Central memory CD4-positive, alpha-beta T cell (primary cell): ENCODE results near the gene ESRRG.
"Not testable (repeated sequence)": the region's sequence is repeated elsewhere in the genome, so short reads cannot be mapped to it uniquely, and the experiment has no call there.

ENCODE experiments used
- DNase-seq: peaks from one replicate; pipeline ENCODE4 v3.0.0; 2022

ESRRG gene

GRCh38 chr1:216560527-216560926 is 162.7 kb downstream of the ESRRG start:
- DNase-seq: no peak

DNA sequence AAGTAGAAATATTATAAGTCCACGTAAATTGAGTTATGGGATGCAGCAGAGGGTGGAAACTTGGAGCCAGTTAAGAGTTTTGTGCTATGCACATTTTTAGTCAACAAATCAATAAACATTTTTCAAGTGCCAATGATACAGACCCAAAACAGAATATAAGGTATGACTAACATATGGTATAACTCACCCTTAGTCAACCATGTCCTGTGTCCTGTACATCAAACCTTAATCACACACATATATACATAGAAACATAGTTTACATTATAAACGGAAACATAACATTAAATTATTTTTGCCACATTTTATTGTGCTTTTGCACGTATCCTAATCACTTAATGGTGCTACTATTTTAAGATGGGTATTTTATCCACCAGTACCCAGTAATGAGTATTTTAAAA is 163.9 kb downstream of the ESRRG start:
- DNase-seq: no peak

- no peak for DNase-seq
These were observed 167.6 kb downstream of the ESRRG start for GRCh38 chr1:216555653-216556052.

DNA sequence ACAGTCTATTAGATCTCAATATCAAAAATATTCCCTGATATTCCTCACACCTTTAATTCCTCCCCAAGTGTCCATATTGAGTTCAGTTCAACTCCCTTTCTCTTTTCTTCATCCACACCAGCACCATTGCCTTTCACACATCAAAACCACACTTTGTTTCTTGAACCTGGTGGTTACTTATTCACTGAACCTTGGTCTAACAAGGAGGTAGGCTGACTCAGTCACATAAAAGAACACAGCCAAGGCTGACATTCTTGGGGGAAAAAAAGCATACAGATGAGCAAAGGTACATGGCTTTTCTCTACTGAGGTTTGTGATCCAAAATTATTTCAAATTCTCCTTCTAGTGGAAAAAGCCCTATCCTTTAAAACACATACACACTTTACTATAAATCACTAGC is 168.3 kb downstream of the ESRRG start:
- no peak for DNase-seq

GRCh38 chr1:216553766-216554165 is 169.5 kb downstream of the ESRRG start:
- no peak for DNase-seq

- DNase-seq: no peak
These were observed 170.2 kb downstream of the ESRRG start for GRCh38 chr1:216553040-216553439.

GRCh38 chr1:216549796-216550195 is 173.4 kb downstream of the ESRRG start:
- no peak for DNase-seq

- no peak for DNase-seq
These were observed 180.5 kb downstream of the ESRRG start for GRCh38 chr1:216542741-216543140.

GRCh38 chr1:216542263-216542662 is 181.0 kb downstream of the ESRRG start:
- no peak for DNase-seq

DNA sequence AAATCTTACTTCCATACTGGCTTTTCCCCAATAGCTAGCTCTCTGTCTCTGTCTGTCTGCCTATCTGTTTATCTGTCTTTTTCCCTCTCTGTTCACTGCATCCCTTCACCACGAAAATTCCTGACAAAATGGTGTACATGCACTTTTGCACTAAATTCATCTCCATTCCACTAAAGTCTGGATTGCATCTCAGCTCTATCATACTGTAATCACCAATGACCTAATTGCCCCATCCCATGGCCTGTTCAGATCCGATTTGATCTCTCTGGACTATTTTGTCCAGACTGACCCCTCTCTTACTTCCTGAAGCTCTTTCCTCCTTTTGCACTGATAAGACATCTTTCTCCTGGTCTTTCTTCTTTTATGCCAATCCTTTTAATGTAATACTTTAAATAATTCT is 187.5 kb downstream of the ESRRG start:
- no peak for DNase-seq

DNA sequence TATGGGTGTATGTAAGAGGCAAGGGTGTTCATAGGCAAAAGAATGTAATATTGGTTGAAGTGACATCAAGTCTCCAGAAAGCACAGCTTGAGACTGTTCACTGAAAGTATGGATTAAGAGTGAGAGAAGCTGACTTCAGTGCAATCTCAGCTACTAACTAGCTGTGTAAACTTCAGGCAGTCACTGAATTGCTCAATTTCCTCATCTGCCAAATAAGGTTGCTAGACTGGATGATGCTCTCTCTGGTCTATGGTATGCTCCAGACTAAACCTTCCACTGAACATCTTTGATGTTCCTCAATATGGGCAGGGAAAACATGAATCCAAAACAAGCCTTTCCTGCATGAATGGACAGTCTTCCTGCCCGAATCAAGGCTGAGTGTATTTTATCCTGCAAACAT is 188.2 kb downstream of the ESRRG start:
- no peak for DNase-seq

- DNase-seq: no peak
These were observed 189.5 kb downstream of the ESRRG start for GRCh38 chr1:216533776-216534175.

DNA sequence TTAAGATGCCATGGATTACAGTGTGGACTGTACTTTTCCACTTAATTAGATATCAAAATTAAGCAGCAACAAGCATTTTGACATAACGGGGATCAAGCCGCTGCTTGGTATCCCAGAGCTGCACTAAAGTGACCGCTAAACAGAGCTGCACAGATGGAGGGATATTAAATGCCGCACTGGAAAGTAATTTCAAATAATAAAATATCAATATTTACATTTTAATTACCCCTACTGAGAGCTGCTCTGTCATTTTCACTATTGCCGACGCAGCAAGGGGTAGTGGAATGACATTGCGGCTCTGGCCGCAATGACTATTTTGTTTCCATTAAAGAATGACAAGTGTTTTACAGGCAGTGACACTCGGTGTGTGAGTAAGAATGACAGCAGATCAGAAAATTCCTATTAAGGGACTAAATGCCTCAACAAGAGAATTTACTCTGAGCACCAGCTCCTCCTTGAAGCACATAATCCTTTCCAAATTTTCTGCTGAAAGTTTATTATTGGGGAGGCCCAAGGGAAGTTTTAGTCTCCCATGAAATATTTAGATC is 190.9 kb downstream of the ESRRG start:
- no peak for DNase-seq

- DNase-seq: no peak
These were observed 191.7 kb downstream of the ESRRG start for GRCh38 chr1:216531263-216532239.

DNA sequence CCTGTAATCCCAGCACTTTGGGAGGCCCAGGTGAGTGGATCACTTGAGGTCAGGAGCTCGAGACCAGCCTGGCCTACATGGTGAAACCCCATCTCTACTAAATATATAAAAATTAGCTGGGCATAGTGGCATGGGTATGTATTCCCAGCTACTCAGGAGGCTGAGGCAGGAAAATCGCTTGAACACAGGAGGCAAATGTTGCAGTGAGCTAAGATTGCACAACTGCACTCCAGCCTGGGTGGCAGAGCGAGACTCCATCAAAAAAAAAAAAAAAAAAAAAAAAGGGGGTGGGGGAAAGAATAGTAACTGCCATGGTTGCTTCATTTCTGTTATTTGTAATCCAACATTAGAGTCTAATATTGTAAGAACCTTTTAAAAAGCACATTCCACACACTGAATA is 193.4 kb downstream of the ESRRG start:
- not testable (repeated sequence) for DNase-seq

DNA sequence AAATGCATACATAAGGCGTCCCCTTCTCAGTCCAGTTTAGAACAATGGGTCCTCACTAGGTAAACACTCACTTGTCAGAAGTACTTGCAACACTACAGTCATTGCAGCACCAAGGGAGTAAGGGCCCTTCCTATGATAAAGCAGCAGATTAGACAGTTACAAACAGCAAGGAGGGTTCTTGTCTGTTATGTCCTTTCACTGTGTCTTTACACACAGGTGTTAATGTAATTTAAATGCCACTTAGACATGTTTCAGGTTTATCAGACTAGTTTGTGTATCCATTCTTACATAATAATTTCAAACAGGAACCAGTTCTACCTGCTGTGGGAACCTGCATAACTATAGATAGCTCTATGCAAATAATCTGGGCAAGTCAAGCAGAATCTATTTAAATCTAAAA is 194.4 kb downstream of the ESRRG start:
- DNase-seq: no peak

DNA sequence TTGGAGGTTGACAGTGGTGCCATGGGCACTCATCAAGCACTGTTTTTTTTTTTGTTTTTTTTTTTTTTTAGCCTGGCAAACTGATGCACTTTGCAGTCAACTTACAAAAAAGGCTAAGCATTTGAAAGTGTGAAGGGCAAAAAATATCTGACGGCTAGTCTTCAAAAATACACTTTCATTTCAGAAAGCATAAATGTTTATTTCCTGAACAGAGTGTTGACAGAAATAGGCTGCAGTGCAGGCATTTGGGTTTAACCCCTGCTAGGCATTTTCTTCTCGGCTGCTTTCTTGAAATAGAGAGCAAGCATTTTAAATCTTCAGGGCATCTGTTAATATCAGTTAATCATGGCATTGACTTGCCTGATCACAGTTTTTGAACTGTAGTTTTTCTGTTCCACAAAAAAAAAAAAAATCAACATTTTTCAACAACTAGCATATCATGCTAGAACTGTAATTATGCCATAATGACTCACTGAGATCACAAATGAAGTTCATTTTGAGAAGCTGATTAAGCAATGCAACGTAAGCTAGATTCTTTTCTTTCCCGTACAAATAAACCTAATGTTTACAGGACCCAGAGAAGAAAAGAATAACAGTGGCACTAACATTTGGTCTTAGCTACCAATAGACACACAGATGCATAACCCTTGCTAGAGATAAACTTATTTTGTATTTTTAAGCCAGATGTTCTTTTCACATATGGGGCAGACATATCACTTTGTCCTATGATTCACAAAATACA is 199.6 kb downstream of the ESRRG start:
- DNase-seq: no peak

DNA sequence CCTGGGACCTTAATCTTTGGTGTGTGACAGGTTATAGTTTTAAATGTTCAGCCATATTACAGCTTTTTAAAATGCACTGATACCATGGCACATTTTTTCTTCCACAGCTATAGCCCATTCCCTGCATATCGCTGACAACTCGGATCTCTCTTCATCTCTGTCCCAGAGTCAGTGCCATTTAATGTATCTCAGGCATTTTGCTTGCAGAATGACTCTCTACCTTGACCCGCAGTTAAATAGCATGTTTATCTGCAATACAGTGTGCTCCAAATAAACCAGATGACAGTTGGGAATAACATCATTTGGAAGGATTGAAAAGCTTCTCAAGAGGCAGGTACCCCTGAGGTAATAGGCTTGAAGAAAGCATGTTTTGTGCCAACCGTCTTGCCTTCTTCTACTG is 200.2 kb downstream of the ESRRG start:
- no peak for DNase-seq

DNA sequence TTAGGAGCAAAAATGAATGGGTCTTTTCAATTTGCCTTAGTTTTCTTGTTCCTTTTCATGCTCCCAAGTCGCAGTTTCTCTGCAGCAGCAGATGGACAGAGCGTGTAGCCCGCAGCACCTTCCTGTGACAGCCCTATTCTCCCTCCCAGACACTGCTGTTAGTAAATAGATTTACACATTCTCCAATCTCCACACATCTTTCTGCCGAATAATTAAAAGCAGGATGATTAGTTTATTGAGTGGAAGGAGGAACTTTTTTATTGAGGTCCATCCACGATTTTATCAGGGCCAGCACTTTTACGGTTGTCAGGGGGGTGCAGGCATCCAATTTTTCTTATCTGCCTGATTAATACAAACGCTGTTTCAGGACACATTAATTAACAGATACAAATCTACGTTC is 201.8 kb downstream of the ESRRG start:
- DNase-seq: no peak

GRCh38 chr1:216518844-216519627 is 204.2 kb downstream of the ESRRG start:
- DNase-seq: no peak

- no peak for DNase-seq
These were observed 220.6 kb downstream of the ESRRG start for GRCh38 chr1:216502528-216503162.

- no peak for DNase-seq
These were observed 222.8 kb downstream of the ESRRG start for GRCh38 chr1:216500273-216500967.
